Psoas muscle (tissue), 8 donors: ENCODE results near the gene SLC9A1. TPM values are rescaled to one million over a fixed set of nuclear protein-coding genes. Genes with fewer than 3 reads are reported as not detected.

ENCODE experiments used
- ATAC-seq, 4 donors: fragments of 200-7000 bp; cut with Tn5 transposase; one replicate each; pipeline ENCODE4 v1.9.1; 2020; ENCODE audit warnings: moderate library complexity in 3 of 4, mild to moderate bottlenecking in 2 of 4
- DNase-seq, 2 donors: peaks; one replicate each; pipeline ENCODE4 v3.0.0-alpha.2; 2020
- H3K27ac ChIP-seq: fragments of 200-600 bp; one replicate; pipeline ENCODE4 v1.8.0; 2022
- H3K27me3 ChIP-seq, 3 donors: fragments of 200-600 bp in 1 of 3; one replicate each; pipeline versions ENCODE4 v1.6.1 to v1.8.0; 2013 to 2022; ENCODE audit warnings: low read length in 2 of 3, mild to moderate bottlenecking in 2 of 3, moderate library complexity in 1 of 3; ENCODE audit not compliant: insufficient read depth in 3 of 3
- H3K36me3 ChIP-seq, 2 donors: fragments of 200-600 bp in 1 of 2; one replicate each; pipeline versions ENCODE4 v1.6.1 to v1.8.0; 2013 to 2022; ENCODE audit warnings: low read depth in 1 of 2, mild to moderate bottlenecking in 1 of 2, moderate library complexity in 1 of 2; ENCODE audit not compliant: insufficient read depth in 1 of 2
- H3K4me1 ChIP-seq: fragments of 200-600 bp; one replicate; pipeline ENCODE4 v1.8.0; 2022
- H3K4me3 ChIP-seq: fragments of 200-600 bp; one replicate; pipeline ENCODE4 v1.8.0; 2022; ENCODE audit warnings: mild to moderate bottlenecking
- H3K9me3 ChIP-seq: fragments of 200-600 bp; one replicate; pipeline ENCODE4 v1.8.0; 2022
- CTCF ChIP-seq: fragments of 200-600 bp; IDR thresholded peaks from one replicate; pipeline ENCODE4 v1.8.0; 2022; ENCODE audit warnings: antibody characterized with exemption
- WGBS, 3 donors: extraction: QIAGEN DNeasy Blood & Tissue Kit; methylation state at CpG; one replicate each; pipeline versions ENCODE4 v1.1.6 to v1.1.7; 2013; 5-methylcytosine and 5-hydroxymethylcytosine counted together
- intact Hi-C, 2 donors: fragments of 100-400 bp; cut with DNase I; formaldehyde crosslinking; loops; one replicate each; pipeline versions ENCODE4 v1.11.0 to v1.14.2; 2022
- polyA plus RNA-seq, 3 donors: library from polyadenylated mRNA; stranded (reverse); fragments of 200-250 nt; gene quantifications; one replicate each; pipeline ENCODE4 v1.2.3, GENCODE V29; 2013
- total RNA-seq, 4 donors: library from RNA; stranded (reverse); fragmentation: NEBNext Ultra II Directional in 2 of 4; extraction: Animal tissue kit (Norgen Biotek cat#: 25700) in 2 of 4; gene quantifications; one replicate each; pipeline versions ENCODE4 v1.2.1 to v1.2.4, GENCODE V29; 2021 to 2023
- donor health status: healthy with polysubstance abuse.
- donor health status: DM: no; HTN: no; CAD: no; lungs with moderate emphysema.
- donor health status: Bipolar disorder and iron deficiency.
- donor health status: healthy.
- donor health status: DM: yes; HTN: yes; CAD: no.
- donor health status: DM: no; HTN: no; CAD: no.
- donor health status: DM: no; HTN: no; CAD: no.
- donor health status: DM: yes; HTN: yes; CAD: no.

SLC9A1 gene
- total and polyA plus RNA-seq, 7 donors: 2.3 to 17.0 (median 5.9) TPM

GRCh38 chr1:27138368-27138767, 16.6 kb downstream of the SLC9A1 start:
- Histone ChIP-seq H3K4me3 (no peak overlapping the region), H3K36me3 (no peaks in the 10 kb centered on the region), H3K9me3 (no peaks in the 10 kb centered on the region), H3K27me3 (no peaks in the 10 kb centered on the region), H3K27ac (peak overlapping the region; percentile 83), H3K4me1 (peaks cover 87% of the 10 kb centered on the region)
- WGBS, 3 donors: 30 to 45% (median 40%) methylated on average over 10 of the region's 10 CpGs
- no peak for TF ChIP-seq CTCF
- intact Hi-C loops: no loop called here
- peak in 1 of 2 donors; percentile 75 for DNase-seq
- peak; percentile 78 to 88 (median 82) for ATAC-seq

DNA sequence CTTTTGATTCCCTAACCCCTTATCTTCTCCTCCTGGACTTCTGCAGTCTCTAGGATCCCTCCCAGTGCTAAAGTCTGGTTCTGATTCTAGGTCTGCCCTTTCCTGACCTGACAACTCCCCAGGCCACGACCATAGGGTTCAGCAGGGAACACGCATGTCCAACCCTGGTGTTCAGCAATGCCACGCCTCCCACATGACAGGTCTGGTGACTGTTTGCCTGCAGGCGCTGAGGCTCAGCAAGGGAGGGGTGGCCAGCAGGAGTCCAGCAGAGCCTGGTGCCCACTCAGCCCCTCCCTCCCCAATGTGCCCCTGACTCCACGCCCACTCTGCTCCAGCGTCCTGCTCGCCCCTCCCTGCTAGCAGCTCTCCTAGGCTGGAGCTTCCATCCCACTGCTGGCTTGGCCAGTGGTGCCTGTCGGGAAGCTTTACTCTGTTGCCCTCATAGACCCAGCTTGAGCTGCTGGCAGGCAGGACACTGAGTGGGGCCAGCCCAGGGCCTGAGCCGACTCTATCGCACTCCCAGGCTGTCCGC, 17.3 kb downstream of the SLC9A1 start:
- Histone ChIP-seq H3K27ac (peak overlapping the region; percentile 83), H3K36me3 (no peaks in the 10 kb centered on the region), H3K4me1 (peaks cover 85% of the 10 kb centered on the region), H3K4me3 (no peak overlapping the region), H3K9me3 (no peaks in the 10 kb centered on the region), H3K27me3 (no peaks in the 10 kb centered on the region)
- 51 to 66% (median 64%) methylated on average over 11 of the region's 11 CpGs for WGBS, 3 donors
- DNase-seq (peak in 1 of 2 donors; percentile 64), ATAC-seq (peak in 2 of 4 donors; percentile 16 to 20)
- intact Hi-C loops: no loop called here
- no peak for TF ChIP-seq CTCF

DNA sequence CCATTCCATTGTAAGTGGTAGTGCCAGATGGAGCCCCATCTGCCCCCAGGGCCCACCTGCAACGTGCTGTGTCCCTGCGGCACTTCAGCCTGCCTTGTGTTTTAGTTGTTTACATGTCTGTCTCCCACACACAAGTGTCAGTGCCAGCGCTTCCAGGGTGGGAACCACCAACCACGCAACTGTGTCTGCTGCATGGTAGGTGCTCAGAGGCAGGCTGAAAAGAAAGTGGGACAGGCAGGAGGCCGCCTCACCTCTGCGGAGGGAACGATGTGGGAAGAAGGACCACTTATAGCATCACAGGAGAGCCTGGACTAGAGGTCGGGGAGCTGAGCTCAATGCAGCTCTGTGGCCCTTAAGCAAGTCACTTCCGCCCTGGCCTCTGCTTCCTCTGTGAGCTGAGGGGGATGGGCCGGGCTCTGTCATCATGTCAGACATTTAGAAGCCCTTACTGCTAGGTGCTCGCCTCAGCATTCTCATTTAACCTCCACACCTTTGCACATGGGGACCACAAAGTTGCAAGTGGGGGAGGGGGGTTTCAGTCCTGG, 17.9 kb downstream of the SLC9A1 start:
- WGBS, 3 donors: 66 to 77% (median 71%) methylated on average over 11 of the region's 11 CpGs
- ATAC-seq (no peak), DNase-seq (peak; percentile 57 to 78)
- Histone ChIP-seq H3K27me3 (no peaks in the 10 kb centered on the region), H3K4me1 (peaks cover 85% of the 10 kb centered on the region), H3K27ac (peak overlapping the region; percentile 83), H3K36me3 (no peaks in the 10 kb centered on the region), H3K4me3 (no peak overlapping the region), H3K9me3 (no peaks in the 10 kb centered on the region)
- intact Hi-C loops: no loop called here
- TF ChIP-seq CTCF: no peak

DNA sequence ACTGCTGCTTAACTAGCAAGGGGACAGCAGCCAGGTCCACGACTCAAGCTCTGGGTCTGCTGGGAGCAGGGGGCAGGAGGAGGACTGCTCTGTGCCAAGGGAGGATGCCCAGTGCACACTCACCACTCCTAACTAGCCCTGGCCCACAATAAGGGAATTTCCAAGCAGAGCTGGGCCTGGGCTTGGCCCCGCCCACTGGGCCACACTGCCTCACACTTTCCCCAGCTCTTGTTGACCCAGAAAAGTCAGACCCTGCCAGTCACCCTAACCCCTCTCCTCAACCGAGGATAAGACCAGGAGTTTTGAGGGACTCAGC, 18.7 kb downstream of the SLC9A1 start:
- TF ChIP-seq CTCF: no peak
- ATAC-seq (no peak), DNase-seq (no peak)
- peaks cover 79% of the 10 kb centered on the region for H3K4me1 ChIP-seq
- H3K36me3 ChIP-seq: no peaks in the 10 kb centered on the region
- no peaks in the 10 kb centered on the region for H3K27me3 ChIP-seq
- H3K27ac ChIP-seq: peak overlapping the region; percentile 83
- H3K9me3 ChIP-seq: no peaks in the 10 kb centered on the region
- no peak overlapping the region for H3K4me3 ChIP-seq
- WGBS, 3 donors: 49 to 63% (median 53%) methylated on average over 2 to 3 of the region's 3 CpGs
- intact Hi-C loops: no loop called here
